GM21528 (cell line): ENCODE data around the gene PCSK6.
"Not testable (repeated sequence)": the region's sequence is repeated elsewhere in the genome, so short reads cannot be mapped to it uniquely, and the experiment has no call there.

Source experiments
- ATAC-seq: cut with Tn5 transposase; IDR thresholded peaks from one replicate; pipeline ENCODE4 v1.9.1; 2021; ENCODE audit warnings: mild to moderate bottlenecking, moderate library complexity; ENCODE audit not compliant: unreplicated experiment, low FRiP score

Gene PCSK6

GRCh38 chr15:101464999-101465669 is 24.4 kb downstream of the PCSK6 start:
- ATAC-seq, result no peak

DNA sequence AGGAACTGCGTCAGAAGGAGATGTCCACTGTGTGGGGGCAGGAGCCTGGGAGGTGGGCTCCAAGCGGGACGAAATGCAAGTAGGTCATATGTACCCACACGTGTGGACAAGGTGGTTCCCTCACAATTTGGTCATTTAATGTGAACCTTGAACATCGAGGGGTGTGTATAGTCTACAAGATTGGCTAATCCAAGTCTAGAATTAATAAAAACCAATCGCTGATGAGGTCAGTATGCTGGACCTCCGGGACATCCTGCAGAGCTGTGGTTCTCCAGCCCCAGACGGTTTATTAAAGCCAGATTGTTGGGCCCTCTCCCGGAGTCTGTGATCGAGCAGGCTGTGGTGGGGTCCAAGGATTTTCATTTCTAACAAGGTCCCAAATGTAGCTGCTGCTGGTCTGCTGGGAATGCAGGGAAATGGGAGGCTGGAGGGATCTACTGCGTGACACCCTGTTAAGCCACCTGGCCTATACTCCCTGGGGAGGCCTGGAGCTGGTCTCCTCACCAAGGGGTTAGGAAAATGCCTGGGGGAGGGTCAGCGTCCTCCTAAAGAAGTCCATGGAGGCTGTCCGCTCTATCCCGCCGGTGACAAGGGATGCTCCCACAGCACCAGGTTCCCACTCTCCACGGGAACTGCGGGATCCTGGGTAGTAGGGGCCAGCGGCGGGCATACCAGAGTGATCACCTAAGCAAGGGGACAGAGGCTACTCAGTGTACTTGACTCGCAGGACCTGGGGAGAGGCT is 25.1 kb downstream of the PCSK6 start:
- no peak for ATAC-seq

DNA sequence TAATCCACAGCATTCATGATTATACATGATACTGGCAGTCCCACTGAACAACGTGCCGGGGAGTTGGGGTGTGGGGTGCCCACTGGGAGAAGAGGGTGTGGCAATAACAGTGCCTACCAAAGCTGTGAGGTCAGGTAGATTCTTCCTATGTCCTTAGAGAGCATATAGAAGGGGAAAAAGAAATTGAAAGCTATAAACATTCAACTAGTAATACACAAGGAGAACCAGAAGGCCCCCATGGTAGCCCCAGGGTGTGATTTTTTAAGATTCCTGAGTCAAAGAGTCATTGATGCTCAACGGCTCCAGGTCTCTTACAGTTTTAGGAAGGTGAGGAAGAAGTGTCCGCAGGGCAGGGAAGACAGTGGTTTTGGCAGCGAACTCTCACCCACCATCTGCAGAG is 25.8 kb downstream of the PCSK6 start:
- not testable (repeated sequence) for ATAC-seq

DNA sequence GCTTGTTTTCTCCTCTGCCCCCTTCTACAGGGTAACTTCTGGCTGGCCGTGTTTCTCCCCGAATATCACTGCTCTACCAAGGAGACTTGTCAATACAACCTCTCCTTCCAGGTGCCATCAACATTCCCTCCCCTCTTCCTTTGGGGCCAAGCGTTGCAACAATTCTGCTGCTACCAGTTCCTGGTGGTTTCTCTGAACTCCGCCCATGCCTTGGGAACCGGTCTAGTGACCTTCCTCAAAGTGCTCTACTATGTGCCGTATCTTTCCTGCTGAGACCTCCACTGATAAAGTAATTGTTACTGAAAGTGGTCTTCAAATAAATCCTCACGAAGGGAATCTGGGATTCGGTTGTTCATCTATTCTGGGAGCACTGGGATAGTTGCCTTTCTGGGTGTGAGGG is 26.2 kb downstream of the PCSK6 start:
- ATAC-seq, result no peak

DNA sequence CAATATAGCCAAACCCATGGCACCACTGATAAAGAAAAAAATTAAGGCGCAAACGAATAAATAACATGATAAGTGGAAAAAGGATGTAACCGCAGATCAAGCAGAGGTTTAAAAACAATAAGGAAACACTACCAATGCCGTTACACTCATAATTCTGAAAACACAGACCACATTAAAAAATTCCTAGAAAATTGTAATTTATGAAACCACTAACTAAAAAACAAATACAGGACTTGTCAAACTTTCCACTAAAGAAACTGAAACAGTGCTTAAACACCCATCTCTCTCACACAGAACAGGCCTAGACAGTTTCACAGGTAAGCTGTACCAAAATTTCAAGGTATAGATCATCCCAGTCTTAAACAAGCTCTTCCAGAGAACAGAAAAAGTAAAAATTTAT is 28.4 kb downstream of the PCSK6 start:
- no peak for ATAC-seq

- ATAC-seq, result no peak
Observed at GRCh38 chr15:101459579-101460300, 29.8 kb downstream of the PCSK6 start.

DNA sequence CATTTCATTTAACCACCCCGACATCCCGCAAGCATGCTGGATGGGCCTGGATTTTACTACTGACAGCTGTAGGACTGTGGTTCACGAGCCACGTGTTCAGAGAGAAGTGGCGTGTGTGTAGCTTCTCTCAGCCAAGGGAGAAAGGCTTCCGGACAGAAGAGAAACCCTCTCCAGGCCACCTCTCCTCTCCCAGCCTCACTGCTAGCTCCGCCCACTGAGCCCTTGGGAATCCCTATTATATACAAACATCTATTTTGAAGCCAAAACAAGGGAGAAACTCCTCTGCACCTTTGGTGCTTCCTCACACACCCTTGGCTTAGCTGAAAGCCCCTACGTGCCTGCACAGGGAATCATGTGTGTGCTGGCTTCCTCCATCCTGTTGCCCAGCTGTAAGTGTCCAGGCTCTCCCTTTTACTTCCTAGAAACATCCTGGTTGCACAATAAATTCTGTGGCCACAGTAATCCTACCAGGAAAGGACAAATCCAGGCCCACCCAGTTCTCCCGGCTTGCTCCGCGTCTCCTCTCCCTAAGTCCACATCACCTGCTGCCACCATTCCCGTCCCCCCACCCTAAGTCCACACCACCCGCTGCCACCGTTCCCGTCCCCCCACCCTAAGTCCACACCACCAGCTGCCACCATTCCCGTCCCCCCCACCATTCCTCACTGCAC is 30.5 kb downstream of the PCSK6 start:
- no peak for ATAC-seq

- no peak for ATAC-seq
Observed at GRCh38 chr15:101458158-101458900, 31.2 kb downstream of the PCSK6 start.

- no peak for ATAC-seq
Observed at GRCh38 chr15:101457696-101458095, 31.8 kb downstream of the PCSK6 start.

GRCh38 chr15:101456057-101456739 is 33.3 kb downstream of the PCSK6 start:
- no peak for ATAC-seq

DNA sequence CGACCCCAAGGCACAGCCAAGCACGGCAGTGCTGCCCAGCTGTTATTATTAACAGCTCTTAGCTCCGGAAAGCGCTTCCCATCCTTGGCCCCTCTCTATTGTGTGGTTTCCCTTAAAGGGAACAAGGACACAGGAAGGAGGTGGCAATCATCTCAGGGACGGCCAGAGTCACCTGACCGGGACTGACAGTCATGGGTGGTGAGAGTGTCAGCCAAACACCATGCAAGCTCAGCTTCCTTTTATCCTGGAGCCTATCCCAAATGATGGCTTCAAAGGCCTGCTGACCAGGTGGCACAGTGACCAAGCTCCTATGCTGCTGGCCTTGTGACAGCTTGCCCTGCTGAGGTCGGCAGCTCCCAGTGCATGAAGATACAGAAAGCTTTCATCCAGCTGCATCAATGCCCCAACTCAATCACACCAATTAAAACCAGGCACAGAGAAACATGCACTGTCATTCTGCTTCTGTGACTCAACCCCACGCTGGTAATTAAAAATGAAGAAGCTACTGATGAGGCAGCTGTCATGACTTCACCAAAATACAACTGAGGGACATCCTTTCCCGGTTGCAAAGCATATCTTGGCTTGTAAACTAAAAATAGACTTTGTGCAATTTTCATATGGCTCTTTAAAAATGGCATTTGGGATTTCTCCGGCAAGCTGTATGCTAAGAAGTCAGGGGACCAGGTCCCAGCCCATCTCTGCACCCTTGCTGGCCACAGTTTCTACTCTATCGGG is 34.0 kb downstream of the PCSK6 start:
- ATAC-seq, result no peak

DNA sequence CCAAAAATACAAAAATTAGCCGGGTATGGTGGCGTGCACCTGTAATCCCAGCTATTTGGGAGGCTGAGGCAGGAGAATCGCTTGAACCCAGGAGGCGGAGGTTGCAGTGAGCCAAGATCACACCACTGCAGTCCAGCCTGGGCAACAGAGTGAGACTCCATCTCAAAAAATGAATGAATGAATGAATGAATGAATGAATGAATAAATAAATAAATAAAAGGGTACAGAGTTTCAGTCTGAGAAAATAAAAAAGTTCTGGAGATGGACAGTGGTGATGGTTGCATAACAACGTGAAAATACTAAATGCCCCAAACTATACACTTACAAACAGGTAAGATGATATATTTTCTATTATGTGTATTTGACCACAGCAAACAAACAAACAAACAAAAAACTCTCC is 34.7 kb downstream of the PCSK6 start:
- ATAC-seq, result not testable (repeated sequence)

DNA sequence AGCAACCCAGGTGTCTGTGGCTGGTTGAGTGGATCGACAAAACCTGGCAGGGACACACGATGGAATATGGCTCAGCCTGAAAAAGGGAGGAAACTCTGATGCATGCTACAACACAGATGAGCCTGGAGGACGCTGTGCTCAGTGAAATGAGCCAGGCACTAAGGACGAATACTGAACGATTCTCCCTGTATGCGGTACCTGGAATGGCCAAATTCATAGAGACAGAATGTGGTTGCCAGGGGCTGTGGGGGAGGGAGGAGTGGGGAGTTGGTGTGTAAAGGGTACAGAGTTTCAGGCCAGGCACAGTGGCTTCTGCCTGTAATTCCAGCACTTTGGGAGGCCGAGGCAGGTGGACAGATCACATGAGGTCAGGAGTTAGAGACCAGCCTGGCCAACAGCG is 35.1 kb downstream of the PCSK6 start:
- no peak for ATAC-seq

DNA sequence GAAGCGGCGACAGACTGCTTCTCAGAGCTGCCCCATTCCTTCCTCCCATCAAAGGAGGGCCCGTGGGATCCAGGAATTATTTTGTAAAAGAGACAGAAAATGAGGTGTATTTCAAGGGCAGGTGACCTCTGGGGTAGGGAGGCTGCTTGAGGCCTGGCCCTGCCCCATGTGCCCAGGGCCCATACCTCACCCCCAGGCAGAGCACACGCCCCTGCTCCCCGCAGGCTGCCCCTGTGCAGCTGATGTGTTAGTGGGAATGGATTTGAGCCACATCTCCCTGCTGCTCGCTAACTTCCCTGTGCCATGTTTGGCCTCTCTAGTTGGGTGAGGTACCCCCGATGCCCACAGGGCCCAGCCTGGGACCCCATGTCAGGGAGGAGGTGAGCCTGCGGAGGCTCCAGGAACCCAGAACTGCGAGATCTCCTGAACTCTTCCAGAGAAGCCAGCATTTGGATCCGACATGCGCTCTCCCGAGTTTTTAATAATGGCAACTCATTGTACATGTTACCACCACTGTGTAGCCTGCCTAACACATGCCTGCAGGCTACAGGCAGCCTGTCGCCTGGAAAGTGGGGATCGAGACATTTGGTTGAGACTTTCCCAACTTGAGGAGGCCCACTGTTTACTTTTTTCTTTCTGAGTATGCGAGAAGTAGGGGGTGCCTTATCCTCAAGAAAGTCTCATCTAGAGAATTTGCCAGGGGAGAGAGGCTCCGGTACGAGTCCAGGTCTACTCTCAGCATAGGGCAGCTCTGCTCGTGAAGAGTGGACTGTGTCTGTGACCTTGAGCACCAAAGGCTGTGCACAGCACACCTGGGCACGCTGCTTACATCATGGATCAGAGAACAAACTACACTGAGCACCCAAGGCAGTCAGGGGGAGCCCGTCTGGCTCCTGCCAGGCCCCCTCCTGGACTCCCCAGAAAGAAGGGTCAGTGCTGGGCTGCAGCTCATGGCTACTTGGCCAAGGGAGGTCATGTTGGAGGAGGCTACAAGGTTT is 36.1 kb downstream of the PCSK6 start:
- ATAC-seq, result no peak

GRCh38 chr15:101452572-101452971 is 36.9 kb downstream of the PCSK6 start:
- no peak for ATAC-seq

- ATAC-seq, result no peak
Observed at GRCh38 chr15:101451846-101452245, 37.7 kb downstream of the PCSK6 start.

DNA sequence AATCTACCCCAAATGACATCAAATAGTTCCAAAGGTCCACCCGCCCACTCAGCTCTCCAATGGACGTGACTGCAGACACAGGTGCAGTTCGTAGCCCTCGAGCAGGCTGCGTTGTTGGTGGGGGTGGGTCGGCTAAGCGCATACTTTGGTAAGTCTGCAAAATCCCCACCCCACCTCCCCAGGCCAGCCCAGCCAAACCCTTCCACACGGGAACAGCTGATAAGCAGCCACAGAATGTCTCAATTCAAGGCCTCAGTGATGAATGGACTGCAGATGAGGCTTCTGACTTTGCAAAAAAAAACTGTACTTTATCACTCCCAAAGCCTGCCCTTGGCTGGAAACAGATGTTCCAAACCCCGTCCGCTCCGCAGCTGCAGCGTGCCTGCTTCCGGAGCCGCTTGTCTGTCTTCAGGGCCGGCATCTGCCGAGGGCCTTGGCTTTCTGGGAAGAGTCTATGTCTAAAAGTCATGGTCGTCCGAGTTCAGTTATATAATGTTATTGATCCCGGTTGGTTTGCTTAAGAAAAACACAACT is 38.2 kb downstream of the PCSK6 start:
- no peak for ATAC-seq
